COLO668 (cell line): ENCODE data around the gene MRPL39.

Source experiments
- DNase-seq: peaks from one replicate; lab custom pipeline; 2025; ENCODE audit not compliant: unreplicated experiment; lab: John Stamatoyannopoulos, UW

The MRPL39 gene

GRCh38 chr21:25541042-25541441 lies 66.2 kb downstream of the MRPL39 start:
- no peak for DNase-seq

- no peak for DNase-seq
Measured at GRCh38 chr21:25539606-25540005, 67.7 kb downstream of the MRPL39 start.

- no peak for DNase-seq
Measured at GRCh38 chr21:25537174-25537573, 70.1 kb downstream of the MRPL39 start.

GRCh38 chr21:25536752-25537151 lies 70.5 kb downstream of the MRPL39 start:
- DNase-seq = no peak

- DNase-seq = no peak
Measured at GRCh38 chr21:25535849-25536248, 71.4 kb downstream of the MRPL39 start.
